HG03520 (cell line): ENCODE data around the gene STAT2.

ENCODE experiments used
- ATAC-seq: cut with Tn5 transposase; IDR thresholded peaks from one replicate; pipeline ENCODE4 v1.9.1; 2021; ENCODE audit warnings: mild to moderate bottlenecking, moderate library complexity; ENCODE audit not compliant: unreplicated experiment

The STAT2 gene

GRCh38 chr12:56297400-56297799, 62.5 kb downstream of the STAT2 start:
- no peak for ATAC-seq

GRCh38 chr12:56296295-56296694, 63.6 kb downstream of the STAT2 start:
- no peak for ATAC-seq

GRCh38 chr12:56293795-56294194, 66.1 kb downstream of the STAT2 start:
- no peak for ATAC-seq
